ENCODE data around the gene SPEN.
"Not testable (repeated sequence)": the region's sequence is repeated elsewhere in the genome, so short reads cannot be mapped to it uniquely, and the experiment has no call there.

The SPEN gene, protein sequence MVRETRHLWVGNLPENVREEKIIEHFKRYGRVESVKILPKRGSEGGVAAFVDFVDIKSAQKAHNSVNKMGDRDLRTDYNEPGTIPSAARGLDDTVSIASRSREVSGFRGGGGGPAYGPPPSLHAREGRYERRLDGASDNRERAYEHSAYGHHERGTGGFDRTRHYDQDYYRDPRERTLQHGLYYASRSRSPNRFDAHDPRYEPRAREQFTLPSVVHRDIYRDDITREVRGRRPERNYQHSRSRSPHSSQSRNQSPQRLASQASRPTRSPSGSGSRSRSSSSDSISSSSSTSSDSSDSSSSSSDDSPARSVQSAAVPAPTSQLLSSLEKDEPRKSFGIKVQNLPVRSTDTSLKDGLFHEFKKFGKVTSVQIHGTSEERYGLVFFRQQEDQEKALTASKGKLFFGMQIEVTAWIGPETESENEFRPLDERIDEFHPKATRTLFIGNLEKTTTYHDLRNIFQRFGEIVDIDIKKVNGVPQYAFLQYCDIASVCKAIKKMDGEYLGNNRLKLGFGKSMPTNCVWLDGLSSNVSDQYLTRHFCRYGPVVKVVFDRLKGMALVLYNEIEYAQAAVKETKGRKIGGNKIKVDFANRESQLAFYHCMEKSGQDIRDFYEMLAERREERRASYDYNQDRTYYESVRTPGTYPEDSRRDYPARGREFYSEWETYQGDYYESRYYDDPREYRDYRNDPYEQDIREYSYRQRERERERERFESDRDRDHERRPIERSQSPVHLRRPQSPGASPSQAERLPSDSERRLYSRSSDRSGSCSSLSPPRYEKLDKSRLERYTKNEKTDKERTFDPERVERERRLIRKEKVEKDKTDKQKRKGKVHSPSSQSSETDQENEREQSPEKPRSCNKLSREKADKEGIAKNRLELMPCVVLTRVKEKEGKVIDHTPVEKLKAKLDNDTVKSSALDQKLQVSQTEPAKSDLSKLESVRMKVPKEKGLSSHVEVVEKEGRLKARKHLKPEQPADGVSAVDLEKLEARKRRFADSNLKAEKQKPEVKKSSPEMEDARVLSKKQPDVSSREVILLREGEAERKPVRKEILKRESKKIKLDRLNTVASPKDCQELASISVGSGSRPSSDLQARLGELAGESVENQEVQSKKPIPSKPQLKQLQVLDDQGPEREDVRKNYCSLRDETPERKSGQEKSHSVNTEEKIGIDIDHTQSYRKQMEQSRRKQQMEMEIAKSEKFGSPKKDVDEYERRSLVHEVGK (N-terminal part only)

DNA sequence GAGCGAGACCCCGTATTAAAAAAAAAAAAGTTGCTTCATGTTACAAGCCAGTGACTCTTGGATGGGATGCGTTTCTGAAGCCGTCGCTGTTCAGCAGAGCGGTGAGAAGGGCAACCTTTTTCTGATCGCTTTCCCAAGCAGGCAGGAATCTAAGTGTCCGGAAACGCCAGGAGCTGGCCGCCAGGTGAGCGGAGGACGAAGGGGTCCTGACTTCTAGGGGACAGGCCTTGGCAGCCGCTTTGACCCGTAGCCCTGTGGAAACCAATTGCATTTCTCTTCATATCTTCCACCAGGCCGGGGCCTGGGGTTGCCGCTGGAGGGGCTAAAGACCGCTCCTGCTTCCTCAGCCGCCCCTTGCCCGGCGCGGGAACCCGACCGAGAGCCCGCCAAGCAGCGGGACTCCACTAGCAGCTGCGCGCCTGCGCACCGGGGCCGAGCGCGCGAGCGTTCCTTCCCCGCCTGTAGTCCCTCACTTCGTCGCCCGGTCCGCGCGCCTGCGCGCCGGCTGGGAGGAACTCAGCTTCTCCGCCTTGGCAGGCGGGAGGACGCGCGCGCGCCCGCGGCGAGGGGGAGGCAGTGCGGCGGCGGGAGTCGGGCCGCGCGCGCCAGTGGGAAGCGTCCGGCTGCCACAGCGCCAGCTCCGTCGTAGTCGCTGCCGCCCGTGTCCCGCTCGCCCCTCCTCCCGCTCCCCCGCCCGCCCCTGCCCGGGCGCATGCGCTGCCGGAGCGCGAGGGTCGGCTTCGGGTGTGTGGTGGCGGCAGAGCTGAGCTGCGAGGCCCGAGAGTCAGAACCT is at the start of gene SPEN:
TSS of gene SPEN (plus strand) at position 608 of the 793 bp plus-strand sequence. CDS start 361 bp downstream, outside the sequence.
- DNase-seq (ENCODE audit: low read depth in 2 of 2), result peak; percentile 98 to 99

DNA sequence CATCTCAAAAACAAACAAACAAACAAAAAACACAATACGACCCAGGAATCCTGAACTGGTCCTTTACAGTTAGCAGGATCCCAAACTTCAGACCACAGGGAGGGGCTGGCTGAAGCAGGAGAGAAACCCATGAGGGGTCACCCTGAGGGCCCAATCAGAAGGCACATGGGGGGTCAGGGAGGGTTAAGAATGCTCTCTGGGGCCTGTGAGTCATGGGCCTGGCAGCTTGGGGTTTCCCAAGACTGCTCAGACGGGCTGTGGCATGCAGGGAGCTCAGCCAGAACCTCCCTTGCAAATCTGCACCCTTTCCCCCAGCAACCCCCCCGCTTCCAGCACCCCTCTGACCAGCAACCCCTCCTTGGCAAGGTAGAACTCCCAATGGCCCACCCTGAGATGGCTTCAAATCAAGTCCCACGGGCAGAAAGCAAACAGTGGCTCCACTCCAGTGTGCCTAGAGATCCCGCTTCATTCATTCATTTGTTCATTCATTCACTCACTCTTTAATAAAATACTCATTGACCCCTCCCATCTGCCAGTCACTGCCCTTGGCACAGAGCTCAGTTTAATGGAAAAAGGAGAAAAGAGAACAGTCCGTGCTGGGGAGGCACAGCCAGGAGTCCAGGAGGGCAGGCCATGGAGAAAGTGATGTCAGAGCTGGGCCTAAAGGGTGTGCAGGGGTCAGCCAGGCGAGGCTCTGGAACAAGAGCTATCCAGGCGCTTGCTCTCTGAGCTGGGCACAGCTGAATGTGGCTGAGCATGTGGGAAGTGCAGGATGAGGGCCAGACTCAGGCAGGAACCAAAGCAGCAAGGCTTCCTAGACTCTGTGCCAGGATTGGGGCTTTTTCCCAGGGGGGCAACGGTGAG is 48.3 kb upstream of the SPEN start:
- DNase-seq (ENCODE audit: low read depth in 2 of 2), result no peak

DNA sequence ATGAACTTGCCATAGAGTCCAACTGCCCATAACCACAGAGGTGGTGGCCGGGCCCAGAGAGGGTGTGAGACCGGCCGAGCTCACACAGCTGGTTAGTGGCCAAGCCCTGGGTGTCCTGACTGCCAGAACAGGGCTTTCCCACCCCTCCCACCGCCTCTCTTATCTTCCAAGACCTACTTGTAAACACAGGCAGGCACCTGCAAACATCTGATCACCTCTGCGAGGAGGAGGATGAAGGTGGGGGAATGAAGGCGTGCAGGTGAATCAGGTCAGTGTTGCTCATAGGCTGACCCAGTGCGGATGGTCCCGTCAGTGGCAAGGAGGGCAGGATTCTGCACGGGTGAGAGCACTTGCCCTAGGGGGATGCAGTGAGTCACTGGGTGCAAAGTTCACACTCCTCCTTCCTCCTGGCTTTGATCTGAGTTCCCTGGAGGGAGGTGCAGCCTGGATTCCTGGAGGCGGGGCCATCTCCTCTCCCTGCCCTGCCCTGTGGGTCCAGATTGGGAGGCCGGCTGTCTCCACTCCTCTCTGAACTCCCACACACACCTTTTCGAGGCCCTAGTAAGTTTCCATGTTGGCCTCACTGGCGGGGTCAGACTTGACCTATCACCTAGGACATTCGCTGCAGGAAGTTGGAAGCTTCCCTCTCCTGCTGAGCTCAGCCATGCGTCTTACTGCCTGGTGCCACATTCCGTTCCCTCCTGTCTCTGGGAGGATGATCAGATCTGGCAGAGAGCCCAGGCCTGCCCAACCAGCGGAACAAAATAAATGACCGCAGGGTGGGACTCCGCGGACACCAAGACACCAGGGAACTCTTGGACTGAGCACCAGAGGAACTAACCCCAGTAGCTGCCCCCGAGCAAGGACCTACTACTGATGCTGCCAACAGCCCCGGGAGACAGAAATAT is 47.3 kb upstream of the SPEN start:
- DNase-seq (ENCODE audit: low read depth in 2 of 2), result no peak

DNA sequence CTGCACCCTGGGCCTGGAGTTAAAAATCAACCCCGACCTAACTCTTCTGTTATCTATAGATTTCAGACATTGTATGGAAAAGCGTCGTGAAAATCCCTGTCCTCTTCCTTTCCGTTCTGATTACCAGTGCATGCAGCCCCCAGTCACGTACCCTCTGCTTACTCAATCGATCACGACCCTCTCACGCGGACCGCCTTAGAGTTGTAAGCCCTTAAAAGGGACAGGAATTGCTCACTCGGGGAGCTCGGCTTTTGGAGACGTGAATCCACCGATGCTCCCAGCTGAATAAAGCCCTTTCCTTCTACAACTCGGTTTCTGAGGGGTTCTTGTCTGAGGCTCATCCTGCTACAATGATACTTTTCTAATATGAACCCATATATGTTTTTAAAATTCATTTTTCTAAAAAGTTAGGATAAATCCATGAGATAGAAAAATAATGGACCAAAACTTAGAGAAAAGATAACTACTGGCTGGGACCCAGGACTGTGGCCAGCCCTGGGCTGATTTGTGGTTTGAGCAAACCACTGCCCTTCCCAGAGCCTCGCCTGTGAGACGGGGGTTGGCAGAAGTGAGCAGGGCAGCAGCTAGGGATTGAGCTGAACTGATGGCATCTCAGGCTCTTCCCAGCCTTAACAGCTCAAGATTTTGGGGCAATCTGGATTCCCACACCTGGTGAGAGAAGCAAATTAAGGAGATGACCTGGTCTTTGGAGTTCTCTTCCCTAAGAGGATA is 45.1 kb upstream of the SPEN start:
- no peak for DNase-seq (ENCODE audit: low read depth in 2 of 2)

DNA sequence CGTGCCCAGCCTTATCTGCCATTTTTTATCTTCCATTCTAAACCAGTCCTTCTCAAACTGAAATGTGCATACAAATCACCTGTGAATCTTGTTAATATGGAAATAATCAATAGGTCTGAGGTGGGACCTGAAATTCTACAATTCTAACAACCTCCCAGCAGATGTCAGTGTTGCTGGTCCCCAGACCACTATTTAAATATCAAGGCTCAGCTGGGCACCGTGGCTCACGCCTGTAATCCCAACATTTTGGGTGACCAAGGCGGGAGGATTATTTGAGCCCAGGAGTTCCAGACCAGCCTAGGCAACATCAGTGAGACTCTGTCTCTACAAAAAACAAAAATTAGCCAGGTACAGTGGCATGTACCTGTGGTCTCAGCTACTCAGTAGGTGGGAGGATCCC is 44.1 kb upstream of the SPEN start:
- no peak for DNase-seq (ENCODE audit: low read depth in 2 of 2)

DNA sequence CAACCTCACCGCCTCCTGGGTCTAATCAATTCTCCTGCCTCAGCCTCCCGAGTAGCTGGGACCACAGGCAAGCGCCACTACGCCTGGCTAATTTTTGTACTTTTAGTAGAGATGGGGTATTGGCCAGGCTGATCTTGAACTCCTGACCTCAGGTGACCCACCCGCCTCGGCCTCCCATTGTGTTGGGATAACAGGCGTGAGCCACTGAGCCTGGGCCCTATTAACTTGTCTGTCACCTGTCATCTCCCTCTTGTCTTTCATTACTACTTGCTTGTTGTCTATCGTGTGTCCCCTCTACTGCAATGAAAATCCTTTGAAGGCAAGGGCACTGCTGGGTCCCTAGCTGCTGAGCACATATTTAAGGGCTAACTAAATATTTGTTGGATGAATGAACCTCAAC is 43.4 kb upstream of the SPEN start:
- no peak for DNase-seq (ENCODE audit: low read depth in 2 of 2)

DNA sequence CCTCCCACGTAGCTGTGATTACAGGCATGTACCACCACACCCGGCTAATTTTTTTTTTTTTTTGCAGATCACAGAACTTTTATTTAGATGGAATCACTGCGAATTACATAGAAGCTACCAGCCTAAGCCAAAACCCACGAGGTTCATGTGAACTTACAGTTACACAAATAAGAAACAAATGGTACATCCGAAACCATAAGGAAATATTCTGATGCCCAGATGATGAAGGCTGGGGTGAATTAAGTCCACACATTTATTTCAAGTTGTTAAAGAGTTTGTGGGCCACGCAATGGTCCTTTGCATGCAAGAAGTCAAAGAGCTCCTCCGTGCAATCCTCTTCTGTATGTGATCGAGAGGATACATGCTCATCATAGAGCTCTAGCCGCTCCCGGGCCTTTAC is 40.4 kb upstream of the SPEN start:
- DNase-seq (ENCODE audit: low read depth in 2 of 2), result no peak

DNA sequence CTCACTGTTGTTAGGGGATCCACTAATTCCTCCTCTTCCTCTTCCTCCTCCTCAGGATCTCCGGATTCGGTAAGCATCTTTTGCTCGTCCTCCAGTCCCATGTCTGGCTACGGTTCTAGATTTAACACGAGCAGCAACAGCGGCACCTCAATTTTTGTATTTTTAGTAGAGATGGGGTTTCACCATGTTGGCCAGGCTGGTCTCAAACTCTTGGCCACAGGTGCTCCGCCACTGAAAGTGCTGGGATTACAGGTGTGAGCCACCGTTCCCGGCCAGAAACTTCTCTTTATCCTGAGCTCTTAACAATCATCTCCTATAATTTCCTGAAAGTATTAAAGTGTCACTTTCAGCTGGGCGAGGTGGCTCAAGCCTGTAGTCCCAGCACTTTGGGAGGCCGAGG is 40.0 kb upstream of the SPEN start, which contains the start of gene UQCRHL:
TSS of gene UQCRHL (minus strand) at position 101 of the 400 bp plus-strand sequence. CDS start at position 101, 0 bp downstream.
- DNase-seq (ENCODE audit: low read depth in 2 of 2), result not testable (repeated sequence)

DNA sequence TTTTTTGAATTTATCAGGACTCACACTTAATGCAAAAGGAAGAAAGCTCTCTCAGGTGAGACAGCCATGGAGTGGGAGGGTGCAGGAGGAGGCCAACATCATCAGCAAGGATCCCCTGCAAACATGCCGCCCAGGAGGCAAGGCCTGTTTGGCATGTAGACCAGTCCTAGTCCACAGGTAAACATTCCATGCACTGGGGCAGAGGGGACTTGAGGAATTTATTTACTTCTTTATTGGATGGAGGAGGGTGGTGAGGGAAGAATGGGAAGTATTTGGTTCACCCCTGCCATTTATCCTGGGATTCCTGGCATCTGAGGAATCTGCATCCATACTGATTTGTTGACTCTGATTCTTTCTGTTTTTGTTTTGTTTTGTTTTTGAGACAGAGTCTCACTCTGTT is 38.6 kb upstream of the SPEN start:
- no peak for DNase-seq (ENCODE audit: low read depth in 2 of 2)

DNA sequence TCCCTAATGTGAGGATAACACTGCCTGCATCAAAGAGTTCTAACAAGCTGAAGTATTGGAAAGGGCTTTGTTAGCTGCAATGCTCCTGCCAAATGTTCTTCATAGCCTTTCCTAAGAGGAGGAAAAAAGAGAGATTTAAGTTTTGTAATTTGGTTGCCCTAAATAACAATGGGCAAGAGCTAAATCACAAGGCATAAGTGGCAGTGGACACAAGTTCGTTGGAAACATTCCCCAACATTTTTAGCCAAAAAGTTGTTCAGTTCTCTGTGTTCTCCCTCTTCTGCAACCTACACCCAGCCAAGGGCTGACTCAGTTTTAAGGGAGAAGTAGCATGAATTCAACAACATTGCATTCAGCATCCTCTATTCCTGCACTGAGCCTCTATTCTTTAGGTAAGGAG is 37.4 kb upstream of the SPEN start:
- DNase-seq (ENCODE audit: low read depth in 2 of 2), result no peak

DNA sequence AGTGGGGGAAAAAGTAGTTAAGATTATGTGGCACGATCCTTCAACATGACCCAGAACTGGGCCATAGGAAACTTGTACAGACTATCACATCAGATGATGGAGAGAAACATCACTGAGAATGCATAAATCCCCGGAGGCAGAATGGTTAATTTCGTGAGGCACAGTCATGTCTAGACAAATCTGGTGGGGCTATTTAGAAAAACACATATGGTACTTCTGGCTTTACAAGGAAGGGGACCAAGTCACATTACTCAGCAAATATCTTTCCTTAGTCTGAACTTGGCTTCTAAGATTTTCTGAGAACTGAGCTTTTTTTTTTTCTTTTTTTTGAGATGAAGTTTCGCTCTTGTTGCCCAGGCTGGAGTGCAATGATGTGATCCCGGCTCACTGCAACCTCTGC is 30.8 kb upstream of the SPEN start:
- DNase-seq (ENCODE audit: low read depth in 2 of 2), result no peak

DNA sequence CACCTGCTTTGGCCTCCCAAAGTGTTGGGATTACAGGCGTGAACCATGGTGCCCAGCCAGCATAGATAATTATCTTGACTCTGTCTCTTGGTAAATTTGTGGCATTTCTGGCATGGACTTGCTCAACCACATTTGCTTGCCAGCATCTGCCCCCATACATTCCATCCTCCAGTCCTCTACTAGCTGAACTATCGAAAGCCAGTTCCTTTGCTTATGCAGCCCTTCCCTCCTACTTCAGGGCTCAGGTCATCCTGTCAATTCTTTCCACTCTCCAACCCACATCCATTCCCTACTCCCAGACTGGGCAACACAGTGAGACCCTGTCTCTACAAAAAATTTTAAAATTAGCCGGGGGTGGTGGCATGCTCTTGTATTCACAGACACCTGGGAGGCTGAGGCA is 27.0 kb upstream of the SPEN start:
- DNase-seq (ENCODE audit: low read depth in 2 of 2), result no peak

DNA sequence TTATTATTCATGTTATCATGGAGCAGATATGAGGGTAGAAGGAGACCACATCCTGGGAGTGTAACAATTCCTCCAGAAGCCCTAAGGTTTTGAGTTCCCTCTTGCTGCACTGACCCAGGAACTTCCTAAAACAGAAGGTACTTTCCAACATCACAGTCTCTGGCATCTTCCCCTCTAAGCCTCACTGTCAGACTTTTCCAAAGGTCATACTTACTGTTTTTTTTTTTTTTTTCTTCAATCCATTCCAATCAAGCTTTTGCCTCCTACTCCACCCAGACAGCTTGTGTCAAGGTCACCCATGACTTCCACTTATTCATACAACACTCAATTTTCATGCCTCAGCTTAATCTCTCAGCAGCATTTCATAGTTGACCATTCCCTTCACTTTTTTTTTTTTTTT is 21.7 kb upstream of the SPEN start:
- DNase-seq (ENCODE audit: low read depth in 2 of 2), result no peak

DNA sequence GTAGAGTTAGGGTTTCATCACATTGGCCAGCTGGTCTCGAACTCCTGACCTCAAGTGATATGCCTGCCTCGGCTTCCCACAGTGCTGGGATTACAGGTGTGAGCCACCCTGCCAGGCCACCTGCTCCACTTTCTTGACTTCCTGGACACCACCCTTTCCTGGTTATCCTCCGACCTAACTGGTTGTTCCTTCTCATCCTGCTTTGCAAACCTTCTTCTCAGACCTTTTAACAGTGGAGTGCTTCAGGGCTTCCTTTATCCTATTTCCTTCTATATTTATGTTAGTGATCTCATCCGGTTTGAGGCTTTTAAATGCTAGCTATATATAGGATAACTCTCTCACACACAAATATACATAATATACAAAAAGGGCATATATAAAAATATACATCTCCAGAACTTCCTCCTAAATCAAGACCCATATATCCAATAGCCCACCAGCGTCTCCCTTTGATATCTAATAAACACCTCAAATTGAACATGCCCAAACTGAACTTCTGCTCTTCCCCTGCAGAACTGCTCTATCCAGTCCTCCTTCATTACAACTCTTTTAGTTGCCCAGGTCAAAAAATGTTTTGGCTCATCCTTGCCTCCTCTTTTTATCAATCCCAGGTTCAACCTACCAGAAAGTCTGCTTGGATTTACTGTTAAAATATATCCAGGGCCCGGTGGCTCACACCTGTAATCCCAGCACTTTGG is 20.5 kb upstream of the SPEN start:
- DNase-seq (ENCODE audit: low read depth in 2 of 2), result no peak

DNA sequence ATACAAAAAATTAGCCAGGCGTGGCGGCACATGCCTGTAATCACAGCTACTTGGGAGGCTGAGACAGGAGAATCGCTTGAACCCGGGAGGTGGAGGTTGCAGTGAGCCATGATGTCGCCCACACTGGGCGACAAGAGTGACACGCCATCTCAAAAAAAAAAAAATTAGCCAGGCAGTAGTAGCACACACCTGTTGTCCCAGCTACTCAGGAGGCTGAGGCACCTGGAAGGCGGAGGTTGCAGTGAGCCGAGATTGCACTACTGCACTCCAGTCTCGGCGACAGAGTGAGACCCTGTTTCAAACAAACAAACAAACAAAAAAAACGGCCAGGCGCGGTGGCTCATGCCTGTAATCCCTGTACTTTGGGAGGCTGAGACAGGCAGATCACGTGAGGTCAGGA is 19.9 kb upstream of the SPEN start:
- DNase-seq (ENCODE audit: low read depth in 2 of 2), result not testable (repeated sequence)

DNA sequence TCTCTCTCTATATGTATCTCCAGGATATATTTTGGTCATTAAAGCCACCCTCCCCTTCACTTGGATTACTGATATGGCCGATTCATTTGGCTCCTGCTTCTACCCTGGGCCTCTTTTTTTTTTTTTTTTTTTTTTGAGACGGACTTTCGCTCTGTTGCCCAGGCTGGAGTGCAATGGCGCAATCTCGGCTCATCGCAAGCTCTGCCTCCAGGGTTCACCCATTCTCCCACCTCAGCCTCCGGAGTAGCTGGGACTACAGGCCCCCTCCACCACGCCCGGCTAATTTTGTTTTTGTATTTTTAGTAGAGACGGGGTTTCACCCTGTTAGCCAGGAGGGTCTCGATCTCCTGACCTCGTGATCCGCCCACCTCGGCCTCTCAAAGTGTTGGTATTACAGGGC is 18.6 kb upstream of the SPEN start:
- not testable (repeated sequence) for DNase-seq (ENCODE audit: low read depth in 2 of 2)

DNA sequence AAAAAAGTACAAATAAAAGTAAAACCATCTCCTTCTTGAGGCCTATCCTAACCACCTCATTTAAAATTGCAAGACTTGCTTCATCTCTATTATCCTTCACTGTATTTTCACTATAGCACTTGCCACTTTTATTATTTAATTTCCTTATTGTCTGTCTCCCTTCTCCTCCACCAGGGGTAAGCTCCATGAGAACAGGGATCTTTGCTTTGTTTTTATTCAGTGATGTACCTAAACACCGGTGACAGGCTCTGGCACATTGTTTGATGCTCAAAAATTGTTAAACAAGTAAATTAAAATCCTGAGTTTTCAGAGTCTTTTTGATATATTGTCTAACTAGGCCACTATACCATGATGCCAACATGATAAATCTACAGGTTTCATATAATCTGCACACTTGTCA is 17.2 kb upstream of the SPEN start:
- DNase-seq (ENCODE audit: low read depth in 2 of 2), result no peak

All from stimulated activated CD8-positive, alpha-beta memory T cell treated with anti-CD3 and anti-CD28 coated beads, Interleukin-2, amount 100 ng/mL, for 48 hours (primary cell).